ENCODE results near the gene RYR1.

The RYR1 gene

DNA sequence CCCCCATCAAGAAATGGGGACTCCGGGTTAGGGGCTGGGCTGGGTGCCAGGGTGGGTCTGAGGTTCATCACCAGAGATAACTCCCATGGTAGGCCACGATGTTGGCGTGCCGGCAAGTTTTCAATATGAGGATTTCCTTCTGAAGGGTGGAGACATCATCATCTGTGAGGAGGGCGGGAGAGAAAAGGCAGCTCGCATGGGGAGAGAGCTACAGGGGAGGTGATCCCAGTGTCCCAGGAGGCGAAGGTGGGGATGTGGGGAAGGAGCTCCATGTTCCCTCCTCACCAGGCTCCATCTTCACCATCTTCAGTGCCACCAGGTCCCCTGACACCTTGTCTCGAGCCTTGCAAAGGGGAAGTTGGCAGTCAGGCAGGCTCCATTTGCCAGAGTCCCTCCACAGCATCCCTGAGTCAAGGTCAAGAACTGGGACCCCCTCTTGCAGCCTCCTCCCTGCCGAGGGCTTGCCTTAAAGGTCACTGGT is 183.8 kb downstream of the RYR1 start:
- H3K79me1 ChIP-seq (ENCODE audit: low read length), result peaks cover 12% of the 10 kb centered on the region
- H3K4me2 ChIP-seq (ENCODE audit: low read length), result no peak overlapping the region
- peaks cover 7% of the 10 kb centered on the region for H3K4me1 ChIP-seq (ENCODE audit: control insufficient read depth, low read depth, low read length)
- no peak overlapping the region for H2AK5ac ChIP-seq (ENCODE audit: low read length)
- peaks cover 15% of the 10 kb centered on the region for H3K79me2 ChIP-seq (ENCODE audit: control insufficient read depth, insufficient read depth, low read length)
- no peak overlapping the region for H4K8ac ChIP-seq (ENCODE audit: low read depth, low read length)
- H3K18ac ChIP-seq (ENCODE audit: low read length), result no peak overlapping the region
- H2BK5ac ChIP-seq (ENCODE audit: low read length), result no peak overlapping the region
- DNase-seq, result no peak
- H3K23ac ChIP-seq (ENCODE audit: low read length), result no peak overlapping the region
- no peak overlapping the region for H3K4me3 ChIP-seq (ENCODE audit: low read length)
- no peak overlapping the region for H3K56ac ChIP-seq (ENCODE audit: low read length)
- H3K9ac ChIP-seq (ENCODE audit: low read length), result no peak overlapping the region
- no peaks in the 10 kb centered on the region for H3K27me3 ChIP-seq (ENCODE audit: insufficient read depth, low read length, poor library complexity)
- no peak overlapping the region for H2BK120ac ChIP-seq (ENCODE audit: low read depth, low read length)
- no peak overlapping the region for H3K4ac ChIP-seq (ENCODE audit: low read depth, low read length)
- no CpG with 5 or more reads among the region's 9 CpGs for WGBS (ENCODE audit: extremely low coverage, insufficient coverage, low lambda C conversion rate)
- H3K27ac ChIP-seq (ENCODE audit: low read depth, low read length), result no peak overlapping the region
- H2BK15ac ChIP-seq (replicated peaks; ENCODE audit: low read depth), result no peak overlapping the region
- no peak overlapping the region for H4K5ac ChIP-seq (ENCODE audit: low read length)
- H3K36me3 ChIP-seq (ENCODE audit: control insufficient read depth, insufficient read depth, low read length), result peaks cover 2% of the 10 kb centered on the region

DNA sequence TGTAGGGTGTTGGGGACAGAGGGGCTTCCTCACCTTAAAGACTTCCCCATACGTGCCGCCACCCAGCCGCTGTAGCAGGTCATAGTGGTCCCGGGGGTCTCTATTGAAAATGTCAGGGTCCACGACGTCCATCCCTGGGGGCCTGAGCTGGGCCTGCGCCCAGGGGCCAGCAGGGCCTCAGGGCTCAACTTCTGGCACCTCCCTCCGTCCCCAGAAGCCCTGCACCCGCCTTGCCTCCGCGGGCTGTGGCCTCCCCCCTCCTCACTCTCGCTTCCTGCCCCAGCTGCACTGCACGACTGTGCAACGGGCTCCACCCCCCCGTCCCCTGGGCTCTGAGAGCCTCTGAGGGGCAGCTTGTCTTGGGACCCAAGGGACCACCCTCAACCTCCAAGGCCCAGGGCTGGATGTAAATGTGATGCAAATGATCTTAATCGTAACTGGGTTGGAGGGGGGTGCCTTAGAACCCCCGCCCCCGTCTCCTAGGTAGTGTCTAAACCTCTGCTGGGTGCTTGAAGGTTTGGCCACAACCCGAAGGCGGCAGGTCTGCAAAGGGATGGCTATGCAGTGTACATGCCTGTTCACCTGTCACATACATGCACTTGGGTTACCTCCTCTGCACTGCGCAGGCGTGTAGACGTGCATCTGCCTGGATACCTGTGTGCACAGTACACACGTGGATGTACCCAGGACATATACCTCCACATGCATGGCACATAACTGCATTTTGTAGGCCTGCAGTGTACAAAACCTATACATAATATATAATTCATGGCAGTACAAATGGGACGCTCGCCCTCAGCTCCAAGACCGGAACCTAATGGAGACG is 184.5 kb downstream of the RYR1 start, which contains the start of gene MAP4K1:
TSS of gene MAP4K1 (minus strand) at position 190 of the 826 bp plus-strand sequence. CDS start at position 132, 58 bp downstream.
- Histone ChIP-seq H2BK120ac (ENCODE audit: low read depth, low read length) (no peak within 1 kb of the TSS), H2BK15ac (replicated peaks; ENCODE audit: low read depth) (no peak within 1 kb of the TSS), H3K4ac (ENCODE audit: low read depth, low read length) (peak within 1 kb of the TSS; percentile 81), H4K8ac (ENCODE audit: low read depth, low read length) (no peak within 1 kb of the TSS), H3K56ac (ENCODE audit: low read length) (peak within 1 kb of the TSS; percentile 99), H2BK5ac (ENCODE audit: low read length) (peak within 1 kb of the TSS; percentile 41), H3K79me2 (ENCODE audit: control insufficient read depth, insufficient read depth, low read length) (peaks cover 15% of the 10 kb centered on the region), H3K18ac (ENCODE audit: low read length) (peak within 1 kb of the TSS; percentile 32), H3K23ac (ENCODE audit: low read length) (no peak within 1 kb of the TSS), H3K4me3 (ENCODE audit: low read length) (peak within 1 kb of the TSS; percentile 59), H3K27me3 (ENCODE audit: insufficient read depth, low read length, poor library complexity) (no peaks in the 10 kb centered on the region), H3K4me2 (ENCODE audit: low read length) (peak within 1 kb of the TSS; percentile 77), H3K27ac (ENCODE audit: low read depth, low read length) (peak within 1 kb of the TSS; percentile 28), H3K4me1 (ENCODE audit: control insufficient read depth, low read depth, low read length) (peaks cover 7% of the 10 kb centered on the region), H3K9ac (ENCODE audit: low read length) (peak within 1 kb of the TSS; percentile 98), H3K79me1 (ENCODE audit: low read length) (peaks cover 12% of the 10 kb centered on the region), H2AK5ac (ENCODE audit: low read length) (peak within 1 kb of the TSS; percentile 88), H3K36me3 (ENCODE audit: control insufficient read depth, insufficient read depth, low read length) (peaks cover 2% of the 10 kb centered on the region), H4K5ac (ENCODE audit: low read length) (no peak within 1 kb of the TSS)
- no CpG with 5 or more reads among the region's 28 CpGs for WGBS (ENCODE audit: extremely low coverage, insufficient coverage, low lambda C conversion rate)
- no peak for DNase-seq

- Histone ChIP-seq H4K5ac (ENCODE audit: low read length) (no peak within 1 kb of the TSS), H3K4me2 (ENCODE audit: low read length) (peak within 1 kb of the TSS; percentile 100), H2BK15ac (replicated peaks; ENCODE audit: low read depth) (no peak within 1 kb of the TSS), H3K4ac (ENCODE audit: low read depth, low read length) (peak within 1 kb of the TSS; percentile 81), H4K8ac (ENCODE audit: low read depth, low read length) (no peak within 1 kb of the TSS), H3K4me1 (ENCODE audit: control insufficient read depth, low read depth, low read length) (peaks cover 7% of the 10 kb centered on the region), H3K79me2 (ENCODE audit: control insufficient read depth, insufficient read depth, low read length) (peaks cover 15% of the 10 kb centered on the region), H3K27ac (ENCODE audit: low read depth, low read length) (peak within 1 kb of the TSS; percentile 28), H3K79me1 (ENCODE audit: low read length) (peaks cover 12% of the 10 kb centered on the region), H3K18ac (ENCODE audit: low read length) (peak within 1 kb of the TSS; percentile 32), H3K56ac (ENCODE audit: low read length) (peak within 1 kb of the TSS; percentile 99), H3K36me3 (ENCODE audit: control insufficient read depth, insufficient read depth, low read length) (peaks cover 4% of the 10 kb centered on the region), H3K4me3 (ENCODE audit: low read length) (peak within 1 kb of the TSS; percentile 99), H3K27me3 (ENCODE audit: insufficient read depth, low read length, poor library complexity) (no peaks in the 10 kb centered on the region), H3K23ac (ENCODE audit: low read length) (no peak within 1 kb of the TSS), H2BK5ac (ENCODE audit: low read length) (peak within 1 kb of the TSS; percentile 86), H2AK5ac (ENCODE audit: low read length) (peak within 1 kb of the TSS; percentile 88), H3K9ac (ENCODE audit: low read length) (peak within 1 kb of the TSS; percentile 100), H2BK120ac (ENCODE audit: low read depth, low read length) (no peak within 1 kb of the TSS)
- WGBS (ENCODE audit: extremely low coverage, insufficient coverage, low lambda C conversion rate), result no CpG with 5 or more reads among the region's 64 CpGs
- DNase-seq, result peak; percentile 99
Observed at GRCh38 chr19:38618590-38619360, 185.3 kb downstream of the RYR1 start, which contains the start of gene EIF3K. Gene EIF3K, plus strand, starts transcription at chr19:38619188. Its CDS starts 81 bp downstream, at chr19:38619269.

DNA sequence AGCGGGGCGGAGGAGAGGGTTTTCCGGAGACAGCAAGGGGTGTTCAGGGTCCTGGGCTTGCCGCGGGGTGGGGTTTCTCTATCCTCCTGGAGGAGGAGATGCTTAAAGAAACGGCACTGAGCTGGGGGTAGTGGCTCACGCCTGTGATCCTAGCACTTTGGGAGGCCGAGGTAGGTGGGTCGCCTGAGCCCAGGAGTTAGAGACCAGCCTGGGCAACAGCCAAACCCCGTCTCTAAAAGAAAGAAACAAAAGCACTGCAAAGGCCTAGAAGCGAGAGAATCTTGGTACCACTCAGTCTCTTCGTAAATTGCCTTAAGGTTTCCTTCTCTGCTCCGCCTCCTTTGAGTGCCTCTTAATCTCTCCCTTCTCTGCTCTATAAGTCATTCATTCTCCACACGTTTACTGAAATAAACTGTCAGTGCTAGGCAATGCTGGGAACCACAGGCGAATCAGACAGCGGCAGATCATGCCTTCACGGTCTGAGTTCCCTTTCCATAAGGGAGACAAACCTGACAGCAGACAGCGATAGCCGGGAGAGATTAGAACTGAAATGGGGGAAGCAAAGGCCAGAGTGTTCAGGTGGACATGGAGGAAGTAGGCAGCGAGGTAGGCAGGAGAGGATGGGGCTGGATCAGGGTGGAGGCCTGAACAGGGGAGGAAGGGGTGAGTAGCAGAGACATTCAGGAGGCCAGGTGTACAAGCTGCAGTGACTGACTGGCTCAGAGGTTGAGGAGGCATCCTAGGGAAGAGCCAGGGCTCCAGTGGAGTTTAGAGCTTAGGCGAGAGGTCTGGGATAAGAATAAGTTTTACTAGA is 186.1 kb downstream of the RYR1 start:
- H3K18ac ChIP-seq (ENCODE audit: low read length), result no peak overlapping the region
- no peaks in the 10 kb centered on the region for H3K27me3 ChIP-seq (ENCODE audit: insufficient read depth, low read length, poor library complexity)
- H3K56ac ChIP-seq (ENCODE audit: low read length), result peak overlapping the region; percentile 99
- H3K36me3 ChIP-seq (ENCODE audit: control insufficient read depth, insufficient read depth, low read length), result peaks cover 4% of the 10 kb centered on the region
- H2BK120ac ChIP-seq (ENCODE audit: low read depth, low read length), result no peak overlapping the region
- H4K8ac ChIP-seq (ENCODE audit: low read depth, low read length), result no peak overlapping the region
- peak overlapping the region; percentile 100 for H3K9ac ChIP-seq (ENCODE audit: low read length)
- peak overlapping the region; percentile 48 for H2AK5ac ChIP-seq (ENCODE audit: low read length)
- peaks cover 7% of the 10 kb centered on the region for H3K4me1 ChIP-seq (ENCODE audit: control insufficient read depth, low read depth, low read length)
- peak overlapping the region; percentile 86 for H2BK5ac ChIP-seq (ENCODE audit: low read length)
- peaks cover 15% of the 10 kb centered on the region for H3K79me2 ChIP-seq (ENCODE audit: control insufficient read depth, insufficient read depth, low read length)
- peaks cover 14% of the 10 kb centered on the region for H3K79me1 ChIP-seq (ENCODE audit: low read length)
- H3K4me3 ChIP-seq (ENCODE audit: low read length), result peak overlapping the region; percentile 99
- no peak for DNase-seq
- H3K4me2 ChIP-seq (ENCODE audit: low read length), result peak overlapping the region; percentile 100
- no CpG with 5 or more reads among the region's 21 CpGs for WGBS (ENCODE audit: extremely low coverage, insufficient coverage, low lambda C conversion rate)
- H2BK15ac ChIP-seq (replicated peaks; ENCODE audit: low read depth), result no peak overlapping the region
- no peak overlapping the region for H4K5ac ChIP-seq (ENCODE audit: low read length)
- H3K4ac ChIP-seq (ENCODE audit: low read depth, low read length), result peak overlapping the region; percentile 56
- no peak overlapping the region for H3K23ac ChIP-seq (ENCODE audit: low read length)
- H3K27ac ChIP-seq (ENCODE audit: low read depth, low read length), result no peak overlapping the region

DNA sequence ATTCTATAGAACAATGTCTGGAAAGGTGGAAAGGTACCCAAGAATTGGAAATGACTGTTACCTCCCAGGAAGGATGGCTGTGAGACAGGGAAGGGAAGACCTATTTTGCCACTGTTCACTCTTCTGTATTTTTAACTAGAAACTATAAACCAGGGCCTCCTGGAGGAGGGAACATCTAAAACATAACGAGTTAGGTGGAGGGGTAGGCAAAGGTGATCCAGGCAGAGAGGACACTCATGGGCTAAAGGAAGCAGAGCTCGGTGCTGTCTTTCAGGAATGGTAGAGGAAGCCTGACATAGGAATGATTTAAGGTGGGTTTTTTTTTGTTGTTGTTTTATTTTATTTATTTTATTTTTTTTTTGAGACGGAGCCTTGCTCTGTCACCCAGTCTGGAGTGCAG is 191.3 kb downstream of the RYR1 start:
- DNase-seq, result no peak
- peaks cover 22% of the 10 kb centered on the region for H3K36me3 ChIP-seq (ENCODE audit: control insufficient read depth, insufficient read depth, low read length)
- peaks cover 1% of the 10 kb centered on the region for H3K4me1 ChIP-seq (ENCODE audit: control insufficient read depth, low read depth, low read length)
- no peaks in the 10 kb centered on the region for H3K27me3 ChIP-seq (ENCODE audit: insufficient read depth, low read length, poor library complexity)
- peaks cover 8% of the 10 kb centered on the region for H3K79me2 ChIP-seq (ENCODE audit: control insufficient read depth, insufficient read depth, low read length)
- no peak overlapping the region for H3K56ac ChIP-seq (ENCODE audit: low read length)
- no peak overlapping the region for H3K9ac ChIP-seq (ENCODE audit: low read length)
- no peak overlapping the region for H4K8ac ChIP-seq (ENCODE audit: low read depth, low read length)
- peaks cover 11% of the 10 kb centered on the region for H3K79me1 ChIP-seq (ENCODE audit: low read length)
- H3K4me2 ChIP-seq (ENCODE audit: low read length), result no peak overlapping the region
- H2BK5ac ChIP-seq (ENCODE audit: low read length), result no peak overlapping the region
- H3K23ac ChIP-seq (ENCODE audit: low read length), result no peak overlapping the region
- H3K18ac ChIP-seq (ENCODE audit: low read length), result no peak overlapping the region
- H2AK5ac ChIP-seq (ENCODE audit: low read length), result no peak overlapping the region
- no peak overlapping the region for H3K4me3 ChIP-seq (ENCODE audit: low read length)
- no peak overlapping the region for H3K27ac ChIP-seq (ENCODE audit: low read depth, low read length)
- no peak overlapping the region for H2BK15ac ChIP-seq (replicated peaks; ENCODE audit: low read depth)
- no peak overlapping the region for H2BK120ac ChIP-seq (ENCODE audit: low read depth, low read length)
- no peak overlapping the region for H3K4ac ChIP-seq (ENCODE audit: low read depth, low read length)
- no peak overlapping the region for H4K5ac ChIP-seq (ENCODE audit: low read length)
- WGBS (ENCODE audit: extremely low coverage, insufficient coverage, low lambda C conversion rate), result no CpG with 5 or more reads among the region's 3 CpGs
